ENCODE data around the gene POLD3. TPM values are rescaled to one million over a fixed set of nuclear protein-coding genes. Genes with fewer than 3 reads are reported as not detected.

Gene POLD3
- total RNA-seq, 1 experiment from 2014 or later: 19.5 TPM

- no peaks in the 10 kb centered on the region for H3K4me1 Mint-ChIP-seq (ENCODE audit: insufficient read depth, unreplicated experiment)
- H3K27ac Mint-ChIP-seq (ENCODE audit: low read depth, unreplicated experiment): no peak overlapping the region
- no peak for DNase-seq (ENCODE audit: unreplicated experiment)
- no peak overlapping the region for H3K4me3 Mint-ChIP-seq (ENCODE audit: unreplicated experiment)
- ChIA-PET POLR2A (no interaction called here), CTCF (interaction anchor here (1.5 to 3.0 kb wide), 2 partner anchors 120 to 134 kb away, joined by 4 to 20 read pairs; no protein-coding TSS in a partner anchor)
- no TSS peak for BruUV-seq (replicated peaks)
- intact Hi-C loops (cut with micrococcal nuclease): no loop called here
- peaks cover 31% of the 10 kb centered on the region for H3K36me3 Mint-ChIP-seq (ENCODE audit: insufficient read depth, unreplicated experiment)
- no peaks in the 10 kb centered on the region for H3K27me3 Mint-ChIP-seq (ENCODE audit: insufficient read depth, unreplicated experiment)
- H3K9me3 Mint-ChIP-seq (ENCODE audit: unreplicated experiment): no peaks in the 10 kb centered on the region
- no peak for TF ChIP-seq CTCF (IDR thresholded peaks at IDR 0.05; ENCODE audit: unreplicated experiment)
Measured at GRCh38 chr11:74605403-74605802, 13.0 kb downstream of the POLD3 start.

DNA sequence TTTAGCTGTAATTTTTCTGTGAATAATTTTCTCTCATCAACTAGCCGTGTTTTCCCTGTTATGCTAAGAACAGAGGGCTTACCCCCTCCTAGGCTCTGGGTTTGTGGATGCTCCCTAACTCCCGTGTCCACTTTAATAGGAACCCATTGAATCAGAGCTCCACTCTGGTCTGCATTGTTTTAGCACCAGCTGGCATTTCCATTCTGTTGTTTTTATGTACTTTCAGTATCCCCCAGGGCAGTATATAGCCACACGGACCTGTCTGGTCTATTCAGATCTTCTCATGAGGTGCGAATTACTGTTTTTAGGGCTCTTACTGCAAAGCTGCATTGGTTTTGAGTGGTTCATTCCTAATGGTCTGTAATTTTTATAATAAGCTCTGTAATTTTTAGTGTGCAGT is 16.0 kb downstream of the POLD3 start:
- intact Hi-C loops (cut with micrococcal nuclease): no loop called here
- Mint-ChIP-seq H3K9me3 (ENCODE audit: unreplicated experiment) (no peaks in the 10 kb centered on the region), H3K4me1 (ENCODE audit: insufficient read depth, unreplicated experiment) (no peaks in the 10 kb centered on the region), H3K27me3 (ENCODE audit: insufficient read depth, unreplicated experiment) (no peaks in the 10 kb centered on the region), H3K27ac (ENCODE audit: low read depth, unreplicated experiment) (no peak overlapping the region), H3K4me3 (ENCODE audit: unreplicated experiment) (no peak overlapping the region), H3K36me3 (ENCODE audit: insufficient read depth, unreplicated experiment) (peaks cover 40% of the 10 kb centered on the region)
- DNase-seq (ENCODE audit: unreplicated experiment): no peak
- BruUV-seq (replicated peaks): no TSS peak
- POLR2A ChIA-PET: interaction anchor here (1.0 to 1.6 kb wide), 2 partner anchors 16 to 140 kb away, joined by 5 read pairs; partner anchors contain the start of genes POLD3 and RNF169
- CTCF ChIA-PET: interaction anchor here (0.6 to 3.0 kb wide), 10 partner anchors 9 to 474 kb away, joined by 3 to 20 read pairs (median 4); no protein-coding TSS in a partner anchor
- TF ChIP-seq CTCF (IDR thresholded peaks at IDR 0.05; ENCODE audit: unreplicated experiment): no peak

DNA sequence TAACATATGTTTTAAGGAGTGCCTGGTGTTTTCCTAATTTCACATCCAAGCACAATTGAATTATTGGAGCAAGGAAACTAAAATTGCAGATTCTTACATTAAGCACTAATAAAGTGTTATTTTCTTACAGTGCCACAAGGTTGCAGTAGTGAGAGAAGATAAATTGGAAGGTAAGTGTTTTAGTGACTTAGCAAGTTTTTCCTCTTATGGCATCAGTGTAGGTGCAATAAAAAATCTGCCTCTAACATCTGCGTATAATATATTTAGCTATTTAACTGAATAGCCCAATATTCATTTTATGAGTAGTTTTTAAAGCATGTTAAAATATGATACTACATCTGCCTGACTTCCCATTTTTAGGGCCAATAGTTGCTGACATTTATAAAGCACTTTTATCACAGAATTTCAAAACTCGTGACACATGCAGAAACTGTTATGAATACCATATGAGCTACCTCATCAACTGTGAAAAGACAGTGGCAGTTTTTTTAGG is 19.0 kb downstream of the POLD3 start:
- no TSS peak for BruUV-seq (replicated peaks)
- no peaks in the 10 kb centered on the region for H3K9me3 Mint-ChIP-seq (ENCODE audit: unreplicated experiment)
- no peaks in the 10 kb centered on the region for H3K27me3 Mint-ChIP-seq (ENCODE audit: insufficient read depth, unreplicated experiment)
- peak; percentile 55 for DNase-seq (ENCODE audit: unreplicated experiment)
- ChIA-PET POLR2A (interaction anchor here (1.4 kb wide), 1 partner anchor 23 kb away, joined by 3 read pairs; no protein-coding TSS in a partner anchor), CTCF (interaction anchor here (0.6 to 2.8 kb wide), 13 partner anchors 11 to 426 kb away, joined by 3 to 17 read pairs (median 4); no protein-coding TSS in a partner anchor)
- no peak overlapping the region for H3K27ac Mint-ChIP-seq (ENCODE audit: low read depth, unreplicated experiment)
- H3K4me1 Mint-ChIP-seq (ENCODE audit: insufficient read depth, unreplicated experiment): no peaks in the 10 kb centered on the region
- H3K36me3 Mint-ChIP-seq (ENCODE audit: insufficient read depth, unreplicated experiment): peaks cover 32% of the 10 kb centered on the region
- peak; percentile 38 for TF ChIP-seq CTCF (IDR thresholded peaks at IDR 0.05; ENCODE audit: unreplicated experiment)
- H3K4me3 Mint-ChIP-seq (ENCODE audit: unreplicated experiment): no peak overlapping the region
- intact Hi-C loops (cut with micrococcal nuclease): loop anchor here (1.0 kb wide), 1 partner anchor 115 kb away; no protein-coding TSS in a partner anchor

DNA sequence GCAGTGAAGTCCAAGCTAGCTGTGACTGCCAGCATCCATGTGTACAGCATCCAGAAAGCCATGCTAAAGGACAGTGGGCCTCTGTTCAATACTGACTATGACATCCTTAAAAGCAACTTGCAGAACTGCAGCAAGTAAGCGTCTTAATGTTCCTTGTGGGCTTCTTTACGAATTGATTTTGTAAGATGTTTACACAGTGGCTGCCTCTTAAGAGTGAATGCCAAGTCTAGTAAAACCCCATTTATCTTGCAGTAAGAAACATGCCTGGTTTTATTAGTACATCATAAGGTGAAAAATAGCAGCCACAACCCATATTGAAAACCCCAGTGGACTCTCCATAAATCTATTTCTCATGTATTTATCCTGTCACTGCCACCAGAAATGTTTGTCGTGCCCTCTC is 20.5 kb downstream of the POLD3 start:
- Mint-ChIP-seq H3K4me1 (ENCODE audit: insufficient read depth, unreplicated experiment) (no peaks in the 10 kb centered on the region), H3K9me3 (ENCODE audit: unreplicated experiment) (no peaks in the 10 kb centered on the region), H3K36me3 (ENCODE audit: insufficient read depth, unreplicated experiment) (peaks cover 29% of the 10 kb centered on the region), H3K4me3 (ENCODE audit: unreplicated experiment) (no peak overlapping the region), H3K27me3 (ENCODE audit: insufficient read depth, unreplicated experiment) (no peaks in the 10 kb centered on the region), H3K27ac (ENCODE audit: low read depth, unreplicated experiment) (no peak overlapping the region)
- BruUV-seq (replicated peaks): no TSS peak
- DNase-seq (ENCODE audit: unreplicated experiment): no peak
- ChIA-PET POLR2A (interaction anchor here (0.6 kb wide), 1 partner anchor 17 kb away, joined by 4 read pairs; no protein-coding TSS in a partner anchor), CTCF (interaction anchor here (1.2 to 1.7 kb wide), 3 partner anchors 16 to 114 kb away, joined by 3 to 4 read pairs (median 4); no protein-coding TSS in a partner anchor)
- TF ChIP-seq CTCF (IDR thresholded peaks at IDR 0.05; ENCODE audit: unreplicated experiment): no peak
- intact Hi-C loops (cut with micrococcal nuclease): no loop called here
